H1 (cell line): Measurements from ENCODE around the gene RTN4IP1. TPM values are rescaled to one million over a fixed set of nuclear protein-coding genes. Genes with fewer than 3 reads are reported as not detected.
A peak's percentile ranks its signal among the peaks of the same experiment; 100 is the strongest.

ENCODE experiments used
- ATF2 ChIP-seq: IDR thresholded peaks from 2 replicates; pipeline ENCODE4 v1.6.1; 2012; ENCODE audit warnings: low read length, inconsistent platforms
- BRCA1 ChIP-seq: IDR thresholded peaks from 2 replicates; pipeline ENCODE4 v1.6.1; 2012; ENCODE audit warnings: low read depth, low read length, improper control_type of control experiment
- CHD1 ChIP-seq: IDR thresholded peaks from 2 replicates; pipeline ENCODE4 v1.6.1; 2012; ENCODE audit warnings: low read depth, low read length, improper control_type of control experiment
- CHD2 ChIP-seq: IDR thresholded peaks from 2 replicates; pipeline ENCODE4 v1.6.1; 2012; ENCODE audit warnings: low read length, improper control_type of control experiment
- JUND ChIP-seq: IDR thresholded peaks from 2 replicates; pipeline ENCODE4 v1.6.1; 2011; ENCODE audit warnings: mild to moderate bottlenecking, improper control_type of control experiment, low read length
- KDM5A ChIP-seq: fragments of 200-600 bp; IDR thresholded peaks from 2 replicates; pipeline ENCODE4 v1.7.1; 2012; ENCODE audit warnings: mild to moderate bottlenecking, low read length, inconsistent platforms, mixed read lengths
- POU5F1 ChIP-seq: IDR thresholded peaks from 2 replicates; pipeline ENCODE4 v1.6.1; 2011; ENCODE audit warnings: low read depth, mild to moderate bottlenecking, low read length, moderate library complexity
- RAD21 ChIP-seq, 2 experiments: IDR thresholded peaks in 1 of 2; conservative IDR thresholded peaks in 1 of 2; 2 replicates each; pipeline ENCODE4 v1.6.1; 2011; ENCODE audit warnings: low read depth in 2 of 2, low read length in 2 of 2, improper control_type of control experiment in 1 of 2, inconsistent platforms in 1 of 2, mild to moderate bottlenecking in 1 of 2, moderate library complexity in 1 of 2
- RNF2 ChIP-seq: fragments of 200-900, 300-1000 bp; sonication (generic); IDR thresholded peaks from 2 replicates; pipeline ENCODE4 v1.7.1; 2016; ENCODE audit warnings: borderline replicate concordance, low read depth, mild to moderate bottlenecking, antibody characterized with exemption, low read length; ENCODE audit not compliant: poor library complexity, severe bottlenecking; ENCODE audit errors: missing control alignments
- SIN3A ChIP-seq, 2 experiments: IDR thresholded peaks in 1 of 2; conservative IDR thresholded peaks in 1 of 2; 2 replicates each; pipeline ENCODE4 v1.6.1; 2011 to 2012; ENCODE audit warnings: low read length in 2 of 2, improper control_type of control experiment in 1 of 2, low read depth in 1 of 2, mild to moderate bottlenecking in 1 of 2
- SRF ChIP-seq: IDR thresholded peaks from 2 replicates; pipeline ENCODE4 v1.6.1; 2011; ENCODE audit warnings: mild to moderate bottlenecking, low read depth, low read length, moderate library complexity
- TAF1 ChIP-seq: IDR thresholded peaks from 2 replicates; pipeline ENCODE4 v1.6.1; 2011; ENCODE audit warnings: mild to moderate bottlenecking, low read depth, low read length
- TAF7 ChIP-seq: optimal IDR thresholded peaks from 2 replicates; pipeline ENCODE3; 2011; ENCODE audit warnings: low read depth, mild to moderate bottlenecking, inconsistent platforms, low read length, moderate library complexity, borderline replicate concordance
- USF2 ChIP-seq: IDR thresholded peaks from 2 replicates; pipeline ENCODE4 v1.6.1; 2011; ENCODE audit warnings: low read length, improper control_type of control experiment
- polyA plus RNA-seq, 7 experiments: library from polyadenylated mRNA; depleted of rRNA in 3 of 7; stranded (reverse) in 5 of 7; unstranded in 2 of 7; fragments of >200 nt in 5 of 7; fragments of 200-250 nt in 2 of 7; gene quantifications; 1 replicate in 5 of 7; 2 replicates in 1 of 7; 4 replicates in 1 of 7; pipeline versions ENCODE4 v1.2.1 to v1.2.3, GENCODE V29; 2011 to 2013; ENCODE audit warnings: missing spikeins in 2 of 7, mixed read lengths in 2 of 7
- total RNA-seq: library from RNA; stranded (reverse); fragmentation: NEBNext Ultra II Directional; extraction: Animal tissue kit (Norgen Biotek cat#: 25700); gene quantifications from 2 replicates; pipeline ENCODE4 v1.2.1, GENCODE V29; 2021
- TF ChIP-seq, protein P1 (sequence below), 3 experiments: IDR thresholded peaks; 1 replicate in 2 of 3; 2 replicates in 1 of 3; pipeline versions ENCODE4 v1.5.1 to v1.6.1; 2011; ENCODE audit warnings: low read length in 3 of 3, mild to moderate bottlenecking in 3 of 3, inconsistent platforms in 2 of 3, low read depth in 1 of 3, moderate library complexity in 1 of 3; ENCODE audit not compliant: insufficient read depth in 1 of 3; ENCODE audit errors: control extremely low read depth in 1 of 3

Gene RTN4IP1
- total and polyA plus RNA-seq, 2 of the 8 experiments (the other 6 are each of a cell fraction or from before 2014, with no cell fraction given) = 14.6 to 19.5 TPM

- TF ChIP-seq, protein P1, sequence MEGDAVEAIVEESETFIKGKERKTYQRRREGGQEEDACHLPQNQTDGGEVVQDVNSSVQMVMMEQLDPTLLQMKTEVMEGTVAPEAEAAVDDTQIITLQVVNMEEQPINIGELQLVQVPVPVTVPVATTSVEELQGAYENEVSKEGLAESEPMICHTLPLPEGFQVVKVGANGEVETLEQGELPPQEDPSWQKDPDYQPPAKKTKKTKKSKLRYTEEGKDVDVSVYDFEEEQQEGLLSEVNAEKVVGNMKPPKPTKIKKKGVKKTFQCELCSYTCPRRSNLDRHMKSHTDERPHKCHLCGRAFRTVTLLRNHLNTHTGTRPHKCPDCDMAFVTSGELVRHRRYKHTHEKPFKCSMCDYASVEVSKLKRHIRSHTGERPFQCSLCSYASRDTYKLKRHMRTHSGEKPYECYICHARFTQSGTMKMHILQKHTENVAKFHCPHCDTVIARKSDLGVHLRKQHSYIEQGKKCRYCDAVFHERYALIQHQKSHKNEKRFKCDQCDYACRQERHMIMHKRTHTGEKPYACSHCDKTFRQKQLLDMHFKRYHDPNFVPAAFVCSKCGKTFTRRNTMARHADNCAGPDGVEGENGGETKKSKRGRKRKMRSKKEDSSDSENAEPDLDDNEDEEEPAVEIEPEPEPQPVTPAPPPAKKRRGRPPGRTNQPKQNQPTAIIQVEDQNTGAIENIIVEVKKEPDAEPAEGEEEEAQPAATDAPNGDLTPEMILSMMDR (IDR thresholded peaks at IDR 0.05; ENCODE audit: control extremely low read depth in 1 of 3, insufficient read depth in 1 of 3, low read depth in 1 of 3, low read length in 3 of 3) = peak; percentile 50 to 73 (median 63)
- TF ChIP-seq USF2 (no peak), POU5F1 (no peak), TAF1 (no peak), CHD2 (no peak), ATF2 (no peak), RAD21 (IDR thresholded peaks at IDR 0.05 in 1 of 2, conservative IDR thresholded peaks at IDR 0.05 in 1 of 2; ENCODE audit: low read depth in 2 of 2, low read length in 2 of 2) (peak; percentile 74 to 78), RNF2 (no peak), KDM5A (no peak), TAF7 (no peak), BRCA1 (no peak), SRF (no peak), JUND (no peak), CHD1 (no peak), SIN3A (conservative IDR thresholded peaks at IDR 0.05 in 1 of 2, IDR thresholded peaks at IDR 0.05 in 1 of 2; ENCODE audit: low read depth in 1 of 2, low read length in 2 of 2) (no peak)
- TF ChIP-seq, all 59 proteins: peak for 3
These were observed 19.6 kb downstream of the RTN4IP1 start (continued) for GRCh38 chr6:106609699-106610098.
